HG02623 (cell line): ENCODE results near the gene WDFY4.

Experiments
- ATAC-seq: cut with Tn5 transposase; IDR thresholded peaks from one replicate; pipeline ENCODE4 v1.9.1; 2021; ENCODE audit warnings: moderate library complexity; ENCODE audit not compliant: unreplicated experiment

Gene WDFY4

DNA sequence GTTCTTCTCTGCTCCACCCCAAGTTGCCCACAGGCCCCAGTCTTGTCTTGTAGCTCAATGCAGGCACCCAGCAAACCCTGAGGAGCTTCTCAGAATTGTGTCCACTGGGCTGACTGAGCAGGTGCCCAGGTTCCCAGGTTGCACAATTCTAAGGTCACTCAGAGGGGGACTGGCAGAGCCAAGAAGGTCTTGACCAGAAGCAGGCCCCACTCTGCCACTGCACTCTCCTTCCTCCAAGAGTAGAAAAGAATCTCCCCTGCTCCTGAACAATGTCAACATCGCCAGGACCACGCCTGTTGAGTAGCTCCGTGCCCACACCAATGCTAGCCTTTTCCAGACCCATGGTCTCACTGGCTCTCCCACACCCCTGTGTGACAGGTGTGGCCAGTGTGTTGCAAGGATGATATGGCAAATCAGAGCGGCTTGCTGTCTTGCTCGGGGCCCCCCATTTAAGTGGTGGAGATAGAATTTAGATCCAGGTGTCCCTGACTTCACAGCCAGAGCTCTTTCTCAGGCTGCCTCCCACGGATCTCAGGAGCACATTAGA, 254.4 kb downstream of the WDFY4 start:
- no peak for ATAC-seq

GRCh38 chr10:48939790-48940325, 255.2 kb downstream of the WDFY4 start, which contains the start of gene LRRC18:
Gene LRRC18 (minus strand): TSS chr10:48939840. CDS start chr10:48914155, 25,685 bp downstream.
- no peak for ATAC-seq

DNA sequence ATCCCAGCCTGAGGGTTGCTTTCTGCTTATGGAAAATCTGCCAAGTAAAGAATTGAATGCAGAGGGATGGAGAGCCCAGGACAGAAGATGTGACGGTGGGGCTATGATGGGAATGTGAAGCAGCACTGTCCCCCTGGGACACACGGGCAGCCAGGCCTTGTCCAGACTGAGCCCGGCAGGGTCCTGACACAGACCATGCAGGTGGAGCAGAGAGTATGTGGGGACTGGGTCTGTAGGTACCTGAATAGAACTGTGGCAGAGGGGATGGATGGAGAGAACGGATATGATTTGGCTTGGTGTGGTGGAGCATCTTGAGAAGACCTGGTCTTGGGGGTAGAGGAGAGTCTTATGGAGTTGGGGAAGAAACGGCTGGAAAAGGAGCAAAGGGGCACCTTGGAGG, 255.7 kb downstream of the WDFY4 start:
- no peak for ATAC-seq

GRCh38 chr10:48940958-48941357, 256.3 kb downstream of the WDFY4 start:
- ATAC-seq = no peak

DNA sequence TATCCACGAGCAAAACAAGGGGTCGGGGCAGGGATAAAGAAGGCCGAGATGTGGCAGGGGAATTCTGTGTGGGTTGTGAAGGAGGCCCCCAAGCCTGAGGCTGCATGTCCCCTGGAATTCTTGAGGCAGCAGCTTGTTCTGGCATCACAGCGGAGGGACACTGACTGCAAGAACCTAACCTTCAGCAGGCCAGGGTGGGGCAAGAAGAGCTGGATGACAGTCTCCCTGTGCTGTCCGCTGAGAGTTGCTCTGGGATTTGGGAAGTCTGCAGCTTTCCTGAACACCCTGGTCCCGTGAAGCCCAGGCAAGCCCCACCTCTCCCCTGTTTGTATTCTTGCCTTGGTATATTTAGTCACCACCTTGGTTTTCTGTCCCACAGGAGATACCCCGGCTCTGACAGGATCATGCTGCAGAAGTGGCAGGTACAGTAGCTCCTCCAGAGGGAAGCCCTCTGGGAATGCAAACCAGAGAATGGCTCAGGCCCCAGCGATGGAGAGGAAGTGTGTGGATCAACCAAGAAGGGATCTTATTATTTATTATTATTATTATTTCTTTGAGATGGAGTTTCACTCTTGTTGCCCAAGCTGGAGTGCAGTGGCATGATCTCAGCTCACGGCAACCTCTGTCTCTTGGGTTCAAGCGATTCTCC, 256.9 kb downstream of the WDFY4 start:
- no peak for ATAC-seq

GRCh38 chr10:48943096-48943495, 258.4 kb downstream of the WDFY4 start:
- ATAC-seq = no peak

- no peak for ATAC-seq
Observed at GRCh38 chr10:48944171-48944570, 259.5 kb downstream of the WDFY4 start.

- no peak for ATAC-seq
Observed at GRCh38 chr10:48945441-48946130, 260.9 kb downstream of the WDFY4 start.

DNA sequence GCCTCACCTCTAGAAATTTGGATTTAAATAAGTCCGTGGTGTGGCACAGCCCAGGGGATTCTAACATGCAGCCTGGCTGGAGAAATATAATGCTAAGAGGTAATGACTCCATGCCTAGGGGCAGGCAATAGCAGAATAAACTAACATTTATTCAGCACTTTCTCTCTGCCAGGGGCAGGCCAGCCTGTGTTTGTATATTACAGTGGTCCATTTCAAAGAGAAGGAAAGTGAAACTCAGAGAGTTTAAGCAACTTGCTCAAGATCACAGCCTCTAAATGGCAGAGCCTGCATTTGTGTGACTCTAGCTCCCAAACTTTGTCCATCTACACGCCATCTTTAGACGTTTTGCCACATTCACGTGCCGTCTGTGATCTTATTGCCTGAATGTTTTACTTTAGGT, 261.7 kb downstream of the WDFY4 start:
- no peak for ATAC-seq

DNA sequence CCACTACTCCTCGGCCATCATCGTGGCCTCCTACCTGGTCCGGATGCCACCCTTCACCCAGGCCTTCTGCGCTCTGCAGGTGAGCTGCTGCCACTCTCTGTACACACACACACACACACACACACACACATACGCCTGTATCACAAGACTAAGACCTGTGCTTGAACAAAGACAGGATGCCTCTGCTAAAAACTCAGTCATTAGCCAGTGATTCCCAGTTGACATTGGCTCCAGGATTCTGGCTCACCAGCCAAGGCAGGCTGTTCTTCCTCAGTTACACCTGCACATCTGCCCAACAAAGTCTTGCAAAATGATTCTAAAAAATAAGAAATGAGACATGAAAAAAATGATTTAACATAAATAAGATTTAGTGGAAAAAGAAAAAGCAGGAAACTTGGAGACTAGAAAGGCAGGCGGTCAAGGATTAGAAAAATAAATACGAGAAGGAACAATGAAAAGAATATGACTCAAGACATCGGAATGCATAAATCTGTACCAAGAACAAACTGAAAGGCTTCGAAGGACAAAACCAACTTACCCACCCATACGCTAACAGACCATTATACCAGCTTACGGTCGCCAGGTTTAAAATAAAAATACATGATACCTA, 262.3 kb downstream of the WDFY4 start:
- ATAC-seq = no peak

GRCh38 chr10:48947690-48948469, 263.2 kb downstream of the WDFY4 start:
- no peak for ATAC-seq

GRCh38 chr10:48948470-48949037, 263.9 kb downstream of the WDFY4 start:
- no peak for ATAC-seq

GRCh38 chr10:48951707-48952106, 267.0 kb downstream of the WDFY4 start:
- no peak for ATAC-seq

DNA sequence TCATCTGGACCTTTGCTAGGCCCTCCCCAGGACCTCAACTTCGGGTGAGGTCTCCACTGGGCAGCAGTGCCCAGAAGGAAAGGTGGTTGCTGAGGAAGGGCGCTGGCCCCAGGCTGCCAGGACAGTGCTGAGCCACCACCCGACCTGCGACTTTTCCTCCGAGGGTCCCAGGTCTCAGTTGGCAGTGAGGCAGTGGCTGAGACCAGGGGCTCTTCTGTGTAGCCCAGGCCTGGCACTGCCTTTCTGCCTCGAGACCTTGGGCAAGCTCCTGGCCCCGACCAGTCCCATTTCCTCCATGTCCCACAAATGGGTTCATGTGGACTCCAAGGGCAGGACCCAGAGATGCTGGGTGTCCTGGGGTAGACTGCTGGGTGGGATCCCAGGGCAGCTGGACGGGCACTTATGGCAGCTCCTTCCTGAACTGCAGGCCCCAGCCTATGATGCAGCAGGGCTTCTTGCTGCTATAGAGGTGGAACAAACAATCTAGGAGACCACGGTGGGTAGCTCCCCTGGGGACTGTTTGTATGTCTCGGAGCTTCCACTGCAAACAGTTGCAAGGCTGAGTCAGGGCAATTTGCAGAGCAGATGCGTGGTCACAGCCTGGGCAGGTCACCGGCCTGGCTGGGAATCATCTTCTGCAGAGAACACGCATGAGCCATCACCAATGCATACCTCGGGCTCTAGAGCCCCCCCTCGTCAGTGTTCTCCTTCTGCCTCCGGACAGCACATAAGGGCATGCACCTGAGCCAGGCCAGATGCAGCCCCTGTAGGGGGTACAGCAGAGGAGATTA, 272.9 kb downstream of the WDFY4 start:
- ATAC-seq = no peak

DNA sequence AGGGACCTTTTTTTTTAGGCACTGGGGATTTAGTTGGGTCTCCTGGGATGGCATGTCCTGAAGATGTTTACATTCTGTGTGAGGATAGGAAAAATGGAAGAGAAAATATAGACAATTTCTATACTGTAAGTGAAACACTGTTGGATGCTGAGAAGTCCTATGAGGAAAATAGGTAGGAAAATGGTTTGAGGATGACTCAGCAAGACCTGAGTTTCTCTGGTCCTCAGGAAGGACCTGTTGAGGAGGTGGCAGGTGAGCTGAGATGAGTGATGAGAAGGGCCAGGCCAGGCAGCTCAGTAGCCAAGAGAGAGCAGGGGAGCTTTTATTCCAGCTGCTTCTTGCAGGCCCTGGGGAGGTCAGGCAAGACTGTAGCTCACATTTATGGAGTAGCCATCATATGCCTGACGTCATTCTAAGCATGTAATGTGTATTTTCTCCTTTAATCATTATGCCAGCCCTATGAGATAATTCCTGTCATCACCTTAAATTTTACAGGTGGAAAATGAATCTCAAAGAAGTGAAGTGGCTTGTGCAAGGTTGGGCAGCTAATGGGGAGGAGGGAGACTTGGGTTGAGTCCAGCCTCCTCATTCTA, 274.0 kb downstream of the WDFY4 start:
- ATAC-seq = no peak

- no peak for ATAC-seq
Observed at GRCh38 chr10:48964038-48964437, 279.4 kb downstream of the WDFY4 start.

GRCh38 chr10:48965460-48965859, 280.8 kb downstream of the WDFY4 start:
- ATAC-seq = no peak

- ATAC-seq = no peak
Observed at GRCh38 chr10:48968036-48968435, 283.4 kb downstream of the WDFY4 start.

DNA sequence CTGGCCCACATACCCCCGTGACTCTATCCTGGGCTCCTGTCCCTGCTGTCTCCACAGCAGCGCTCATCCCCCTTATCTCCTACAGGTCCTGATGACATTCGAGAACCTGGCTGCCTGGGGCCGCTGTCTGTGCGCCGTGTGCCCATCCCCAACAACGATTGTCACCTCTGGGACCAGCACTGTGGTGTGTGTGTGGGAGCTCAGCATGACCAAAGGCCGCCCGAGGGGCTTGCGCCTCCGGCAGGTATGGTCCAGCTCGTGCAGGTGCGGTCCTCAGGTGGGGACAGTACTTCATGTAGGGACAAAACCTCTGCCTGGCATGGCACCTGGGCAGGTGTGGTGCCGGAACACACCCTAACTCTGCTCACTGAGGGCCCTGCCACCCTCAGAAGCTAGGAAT, 285.4 kb downstream of the WDFY4 start:
- ATAC-seq = no peak
